Measurements from ENCODE around the gene GLRA3. TPM values are rescaled to one million over a fixed set of nuclear protein-coding genes. Genes with fewer than 3 reads are reported as not detected.

Gene GLRA3
- total RNA-seq, 1 experiment from 2014 or later = not detected

DNA sequence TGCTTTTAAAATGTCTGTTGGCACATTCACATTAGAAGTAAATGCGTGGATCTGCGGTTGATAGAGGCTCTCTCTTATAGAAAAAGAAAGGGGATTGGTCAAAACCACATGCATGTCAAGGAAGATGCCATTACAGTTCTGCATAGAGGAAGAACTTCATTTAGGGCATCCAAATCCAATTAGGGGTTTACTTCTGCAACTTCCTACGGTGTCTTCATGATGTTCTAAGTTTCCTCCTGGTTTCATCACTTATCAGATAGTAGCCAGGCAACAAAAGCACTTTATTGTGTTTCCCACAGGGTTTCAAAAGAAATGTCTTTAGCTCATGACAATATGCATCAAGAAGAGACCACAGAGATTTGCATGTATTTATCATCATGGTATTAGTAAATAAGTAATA is 170.8 kb downstream of the GLRA3 start:
- DNase-seq (ENCODE audit: low read depth) = no peak

DNA sequence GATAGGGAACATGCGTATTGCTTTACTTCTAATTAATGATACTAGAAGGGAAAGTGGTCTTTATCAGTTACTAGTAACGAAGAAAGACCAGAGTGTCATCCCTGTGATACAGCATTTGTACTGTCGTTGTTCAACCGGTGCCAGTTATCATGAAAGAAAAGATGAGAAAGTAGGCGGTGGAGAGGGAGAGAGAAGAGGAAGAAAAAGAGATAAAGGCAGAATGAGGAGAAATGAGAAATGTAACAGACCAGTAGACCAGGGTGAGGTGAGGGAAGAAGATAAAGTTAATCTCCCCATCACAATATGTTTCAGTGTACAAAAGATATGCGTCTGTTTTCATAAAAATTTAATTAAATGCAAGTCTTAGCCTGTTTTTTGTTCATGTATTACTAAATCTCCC is 171.6 kb downstream of the GLRA3 start:
- no peak for DNase-seq (ENCODE audit: low read depth)

DNA sequence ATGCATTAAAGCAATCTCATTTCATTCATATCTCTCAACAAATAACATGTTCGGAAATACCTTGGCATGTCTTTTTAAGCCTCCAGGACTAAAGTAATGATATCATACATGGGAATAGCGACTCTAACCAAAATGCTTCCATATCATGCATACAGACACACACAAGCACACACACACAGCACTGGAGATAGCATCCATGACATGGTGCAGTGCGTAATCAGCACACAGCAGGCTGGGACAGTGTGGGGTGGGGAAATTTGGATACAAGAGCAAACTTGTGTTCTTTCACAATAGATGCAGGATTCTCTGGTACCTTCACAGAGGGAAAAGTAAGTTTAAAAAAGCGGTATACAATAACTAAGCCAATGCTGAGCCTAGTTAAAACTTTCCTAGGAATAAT is 174.4 kb downstream of the GLRA3 start:
- no peak for DNase-seq (ENCODE audit: low read depth)

- no peak for DNase-seq (ENCODE audit: low read depth)
Observed at GRCh38 chr4:174650711-174651355, 178.2 kb downstream of the GLRA3 start.

DNA sequence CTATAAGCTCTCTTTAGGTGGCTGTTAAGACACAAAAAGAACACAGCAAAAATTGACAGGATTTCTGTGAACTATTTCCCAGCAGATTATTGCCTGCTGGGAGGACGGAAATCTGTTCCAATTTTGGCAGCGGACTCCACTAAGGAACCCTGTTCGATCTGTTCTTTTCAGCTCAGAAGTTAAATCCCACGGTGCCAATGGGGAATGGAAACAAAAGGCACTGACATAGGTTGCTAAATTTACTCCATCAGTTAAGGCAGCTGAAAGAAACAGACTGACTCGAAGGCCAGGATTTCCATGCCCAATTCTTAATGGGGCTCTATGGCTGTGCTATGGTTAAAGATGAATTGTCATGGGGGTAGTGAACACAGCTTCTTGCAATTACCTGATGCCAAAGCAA is 180.2 kb downstream of the GLRA3 start:
- DNase-seq (ENCODE audit: low read depth) = no peak

DNA sequence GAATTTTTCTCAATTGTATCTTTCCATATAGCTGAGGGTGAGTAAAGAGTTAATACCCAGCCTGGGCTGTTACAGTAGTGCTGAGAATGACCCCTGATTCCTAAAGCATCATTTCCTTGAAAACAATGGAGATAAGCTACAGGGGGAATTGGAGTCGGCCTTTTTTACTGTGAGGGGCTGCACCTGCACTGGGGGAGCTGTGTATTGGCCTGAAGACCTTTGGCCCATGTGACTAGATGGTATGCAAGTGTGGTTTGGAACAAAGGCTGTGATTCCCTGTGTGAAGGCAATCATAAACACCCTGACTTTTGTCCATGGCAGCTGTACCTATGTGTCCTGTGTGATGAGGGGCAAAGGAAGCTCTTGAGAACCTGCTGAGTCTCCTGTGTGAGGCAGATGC is 182.7 kb downstream of the GLRA3 start:
- no peak for DNase-seq (ENCODE audit: low read depth)

DNA sequence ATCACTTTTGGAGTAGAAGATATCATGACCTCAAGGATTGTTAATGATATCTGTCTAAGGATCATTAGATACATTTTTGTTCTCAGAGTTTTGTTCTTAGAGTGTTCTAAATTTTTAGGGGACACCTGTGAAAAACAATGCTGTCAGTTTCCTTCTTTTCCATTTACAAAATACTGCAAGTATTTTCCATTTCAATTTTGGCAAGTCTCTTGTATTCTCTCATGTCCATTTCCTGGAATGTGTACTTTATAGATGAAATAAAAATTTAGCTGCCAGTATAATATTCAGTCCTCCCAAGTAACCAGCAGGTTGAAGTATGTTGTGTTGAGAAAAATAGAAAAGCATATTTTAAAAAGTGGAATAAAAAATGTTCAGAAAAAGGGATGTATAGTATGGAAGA is 188.9 kb downstream of the GLRA3 start:
- no peak for DNase-seq (ENCODE audit: low read depth)

DNA sequence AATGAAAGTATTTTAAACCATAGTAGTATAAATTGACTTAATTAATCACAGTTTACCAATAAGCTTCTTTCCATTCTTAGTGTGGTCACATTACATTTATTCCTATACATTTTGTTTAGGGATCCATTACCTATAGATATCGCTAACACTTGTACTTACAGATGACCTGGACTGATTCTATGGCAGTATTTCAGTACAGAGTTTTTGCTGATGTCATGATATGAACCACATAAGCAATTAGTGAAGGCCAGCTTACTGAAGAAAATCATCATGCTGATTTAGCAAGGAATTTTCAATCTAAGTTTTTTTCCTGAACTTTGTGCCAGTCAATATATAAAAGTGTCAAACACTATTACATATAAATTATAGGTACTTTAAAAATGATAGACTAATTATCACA is 193.3 kb downstream of the GLRA3 start:
- no peak for DNase-seq (ENCODE audit: low read depth)

DNA sequence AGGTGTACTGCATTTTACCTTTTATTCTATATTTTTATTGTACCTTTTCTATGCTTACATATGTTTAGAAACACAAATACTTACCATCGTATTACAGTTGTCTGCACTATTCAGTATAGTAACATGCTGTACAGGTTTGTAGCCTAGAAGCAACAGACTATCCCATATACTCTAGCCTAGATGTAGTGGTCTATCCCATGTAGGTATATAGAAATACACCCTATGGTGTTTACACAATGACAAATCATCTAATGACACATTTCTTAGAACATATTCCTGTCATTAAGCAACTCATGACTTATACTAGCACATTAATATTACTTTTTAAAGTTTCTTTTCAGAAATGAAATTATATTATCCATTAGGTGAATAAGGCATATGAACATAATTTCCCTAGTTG is 195.6 kb downstream of the GLRA3 start:
- DNase-seq (ENCODE audit: low read depth) = no peak

DNA sequence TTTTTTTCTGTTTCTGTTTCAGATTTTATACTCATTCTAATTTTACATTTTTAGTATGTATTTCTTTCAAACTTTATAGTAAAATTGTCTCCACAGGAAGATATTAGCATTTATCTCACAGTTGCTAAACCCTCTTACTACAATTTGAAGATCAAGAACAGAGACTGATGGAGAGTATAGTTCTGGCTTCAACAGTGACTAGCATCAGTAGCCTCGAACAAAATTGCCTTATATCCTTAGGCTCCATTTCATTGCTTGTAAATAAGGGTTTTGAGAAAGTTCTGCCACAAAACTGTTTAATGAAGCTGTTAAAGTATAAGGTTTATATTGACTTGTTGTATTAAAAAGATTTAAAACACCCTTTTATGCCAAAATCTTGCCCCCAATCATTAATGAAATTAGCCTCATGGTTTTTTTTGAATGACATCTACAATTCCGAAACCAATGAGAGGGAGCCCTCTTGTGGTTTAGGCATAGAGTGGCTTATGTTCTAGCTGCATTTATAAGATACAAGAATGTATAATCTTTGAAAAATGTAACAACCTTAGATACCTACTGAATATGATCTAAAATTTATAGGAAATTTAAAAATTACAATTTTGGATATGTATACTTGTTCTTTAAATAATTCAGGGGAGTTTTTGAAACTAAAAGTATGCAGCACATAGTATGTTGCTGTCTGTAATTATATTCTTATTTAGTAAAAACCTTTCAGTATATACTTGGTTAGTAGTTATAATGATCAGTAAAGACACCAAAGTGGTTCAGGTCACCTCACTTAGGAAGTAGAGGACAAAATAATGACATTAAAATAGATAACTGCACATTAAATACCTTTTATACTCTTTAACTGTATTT is 196.9 kb downstream of the GLRA3 start:
- DNase-seq (ENCODE audit: low read depth) = peak; percentile 60

DNA sequence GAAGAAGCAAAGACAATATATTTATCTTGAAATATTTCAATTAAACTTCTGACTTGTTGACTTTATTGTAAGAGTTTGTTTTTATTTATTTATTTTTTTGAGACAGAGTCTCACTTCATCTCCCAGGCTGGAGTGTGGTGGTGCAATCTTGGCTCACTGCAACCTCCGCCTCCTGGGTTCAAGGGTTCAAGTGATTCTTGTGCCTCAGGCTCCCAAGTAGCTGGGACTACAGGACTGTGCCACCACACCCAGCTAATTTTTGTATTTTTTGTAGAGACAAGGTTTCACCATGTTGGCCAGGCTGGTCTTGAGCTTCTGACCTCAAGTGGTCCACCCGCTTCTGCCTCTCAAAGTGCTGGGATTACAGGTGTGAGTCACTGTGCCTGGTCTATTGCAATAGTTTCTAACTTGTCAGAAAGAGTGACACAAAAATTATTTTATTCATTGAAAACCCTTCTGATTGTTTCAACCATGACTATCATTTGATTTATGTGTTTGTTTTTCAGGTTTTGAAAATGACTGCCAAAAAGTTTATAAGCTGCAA is 199.1 kb downstream of the GLRA3 start:
- peak; percentile 6 for DNase-seq (ENCODE audit: low read depth)

- peak; percentile 36 for DNase-seq (ENCODE audit: low read depth)
Observed at GRCh38 chr4:174629265-174629664, 199.8 kb downstream of the GLRA3 start.

DNA sequence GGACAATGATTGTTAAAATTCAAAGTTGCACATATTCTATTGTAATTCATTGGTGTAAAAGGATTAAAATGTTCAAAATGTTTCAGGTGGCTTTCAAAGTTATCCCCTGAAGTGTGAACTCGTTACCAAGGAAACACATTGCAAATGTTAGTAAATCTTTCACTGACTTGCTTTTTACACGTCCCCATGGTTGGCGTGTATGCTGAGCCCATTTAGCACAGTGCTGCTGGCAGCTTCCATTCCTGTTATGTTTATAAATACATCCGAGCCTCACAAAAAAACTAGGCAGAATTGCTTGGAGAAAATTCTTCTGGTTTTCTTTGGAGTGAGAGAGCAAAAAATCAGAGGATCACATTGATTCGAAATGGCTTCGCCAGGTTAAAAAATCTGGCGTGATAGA is 200.9 kb downstream of the GLRA3 start:
- no peak for DNase-seq (ENCODE audit: low read depth)

GRCh38 chr4:174627473-174627872 is 201.6 kb downstream of the GLRA3 start:
- no peak for DNase-seq (ENCODE audit: low read depth)

GRCh38 chr4:174626342-174627008 is 202.6 kb downstream of the GLRA3 start:
- DNase-seq (ENCODE audit: low read depth) = no peak

- no peak for DNase-seq (ENCODE audit: low read depth)
Observed at GRCh38 chr4:174616661-174617060, 212.4 kb downstream of the GLRA3 start.

GRCh38 chr4:174613979-174614378 is 215.1 kb downstream of the GLRA3 start:
- no peak for DNase-seq (ENCODE audit: low read depth)

DNA sequence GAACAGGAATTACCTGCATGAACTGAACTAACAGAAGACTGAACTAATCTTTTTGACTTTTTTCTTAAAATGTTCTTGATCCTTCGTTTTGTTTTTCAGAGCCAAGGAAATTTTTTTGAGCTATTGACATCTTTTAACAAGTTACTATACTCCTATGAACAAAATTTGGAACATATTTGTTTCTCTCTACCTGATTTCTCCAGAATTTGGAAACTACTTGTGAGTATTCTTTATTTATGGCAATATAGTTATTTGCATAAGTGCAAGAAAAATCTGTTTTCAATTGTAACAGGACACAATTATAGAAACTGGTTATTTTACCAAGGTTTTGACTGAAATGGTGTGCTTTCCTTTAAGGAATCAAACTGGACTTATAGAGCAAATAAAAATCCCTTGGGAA is 217.3 kb downstream of the GLRA3 start:
- no peak for DNase-seq (ENCODE audit: low read depth)

DNA sequence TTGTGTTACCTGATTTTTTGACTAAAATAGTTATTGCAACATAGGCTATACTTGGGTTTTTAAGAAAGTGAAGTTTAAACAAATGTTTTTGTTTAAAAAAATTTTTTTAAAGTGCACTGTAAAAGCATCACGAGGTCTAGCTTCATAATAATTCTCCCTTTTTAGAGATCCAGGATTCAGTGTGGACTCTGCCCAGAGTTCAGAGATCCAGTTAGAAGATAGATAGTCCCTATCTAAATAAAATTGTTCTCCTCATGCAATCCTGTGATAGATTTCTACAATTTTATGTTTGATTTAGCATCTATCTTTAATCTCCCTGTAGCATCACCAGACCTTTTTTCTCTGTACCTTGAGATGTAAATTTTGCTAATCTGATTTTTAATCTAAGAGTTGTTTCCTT is 221.3 kb downstream of the GLRA3 start:
- DNase-seq (ENCODE audit: low read depth) = no peak

- DNase-seq (ENCODE audit: low read depth) = peak; percentile 39
Observed at GRCh38 chr4:174604198-174604597, 224.8 kb downstream of the GLRA3 start.

DNA sequence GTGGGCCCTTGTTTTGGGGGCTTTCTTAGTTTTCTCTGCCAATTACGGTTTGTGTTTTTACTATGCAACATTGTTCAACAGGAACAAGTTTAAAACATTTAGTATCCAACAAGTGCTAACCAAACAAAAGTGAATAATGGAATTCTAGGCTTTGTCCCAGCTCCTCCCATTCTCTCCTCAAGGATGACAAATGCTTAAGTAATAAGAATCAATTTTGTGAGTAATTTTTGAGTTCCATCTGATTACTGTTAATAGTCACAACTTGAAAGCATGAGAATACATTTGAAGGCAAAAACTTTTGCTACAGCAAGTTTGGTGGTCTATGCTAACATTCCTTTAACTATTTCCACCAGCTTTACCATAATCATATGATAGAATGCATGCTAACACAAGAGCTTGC is 228.7 kb downstream of the GLRA3 start:
- no peak for DNase-seq (ENCODE audit: low read depth)

DNA sequence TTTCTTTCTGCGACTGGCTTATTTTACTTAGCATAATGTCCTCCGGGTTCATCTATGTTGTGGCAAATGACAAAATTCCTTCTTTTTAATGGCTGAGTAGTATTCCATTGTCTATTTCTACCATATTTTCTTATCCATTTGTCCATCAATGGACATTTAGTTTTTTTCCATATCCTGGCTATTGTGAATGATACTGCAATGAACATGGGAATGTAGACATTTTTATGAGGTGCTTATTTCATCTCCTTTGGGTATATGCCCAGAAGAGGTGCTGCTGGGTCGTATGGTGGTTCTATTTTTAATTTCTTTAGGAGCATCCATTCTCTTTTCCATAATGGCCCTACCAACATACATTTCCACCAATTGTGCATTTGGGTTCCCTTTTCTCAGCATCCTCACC is 230.2 kb downstream of the GLRA3 start:
- DNase-seq (ENCODE audit: low read depth) = no peak

GRCh38 chr4:174596513-174596912 is 232.5 kb downstream of the GLRA3 start:
- DNase-seq (ENCODE audit: low read depth) = no peak
